Activated CD8-positive, alpha-beta memory T cell treated with anti-CD3 and anti-CD28 coated beads, Interleukin-2, amount 10 ng/mL, durations not matched to agents 7 days and 5 days (primary cell): ENCODE data around the gene ABCD1. TPM values are rescaled to one million over a fixed set of nuclear protein-coding genes. Genes with fewer than 3 reads are reported as not detected.
"Not testable (repeated sequence)": the region's sequence is repeated elsewhere in the genome, so short reads cannot be mapped to it uniquely, and the experiment has no call there.

Experiments
- ATAC-seq: fragments of 150-1000 bp; cut with Tn5 transposase; one replicate; pipeline ENCODE4 v1.10.0; 2021; ENCODE audit warnings: moderate library complexity
- CTCF ChIA-PET: fragments of 350-600 bp; sonication (Branson Sonifier 250); formaldehyde crosslinking; loops from one replicate; lab custom pipeline; 2021; ENCODE audit warnings: antibody characterized with exemption; lab: Charles Lee
- DNase-seq: peaks from one replicate; pipeline ENCODE4 v3.0.0-alpha.2; 2020
- H3K27ac Mint-ChIP-seq: one replicate; pipeline ENCODE4 v1.8.0; 2021; ENCODE audit warnings: mild to moderate bottlenecking, mixed read lengths
- H3K27me3 Mint-ChIP-seq: one replicate; pipeline ENCODE4 v1.8.0; 2021; ENCODE audit warnings: mixed read lengths
- H3K36me3 Mint-ChIP-seq: one replicate; pipeline ENCODE4 v1.8.0; 2021; ENCODE audit warnings: mild to moderate bottlenecking, mixed read lengths
- H3K4me1 Mint-ChIP-seq: one replicate; pipeline ENCODE4 v1.8.0; 2021; ENCODE audit warnings: mixed read lengths
- H3K4me3 Mint-ChIP-seq: one replicate; pipeline ENCODE4 v1.8.0; 2021; ENCODE audit warnings: mild to moderate bottlenecking, moderate library complexity, mixed read lengths
- H3K9me3 Mint-ChIP-seq: one replicate; pipeline ENCODE4 v1.8.0; 2022; ENCODE audit warnings: low read depth, mixed read lengths
- total RNA-seq, 2 experiments: library from RNA; stranded (reverse); gene quantifications; one replicate each; pipeline ENCODE4 v1.2.3, GENCODE V29; 2021

The ABCD1 gene
- total RNA-seq, 2 experiments from 2014 or later = 10.7 to 18.3 TPM

DNA sequence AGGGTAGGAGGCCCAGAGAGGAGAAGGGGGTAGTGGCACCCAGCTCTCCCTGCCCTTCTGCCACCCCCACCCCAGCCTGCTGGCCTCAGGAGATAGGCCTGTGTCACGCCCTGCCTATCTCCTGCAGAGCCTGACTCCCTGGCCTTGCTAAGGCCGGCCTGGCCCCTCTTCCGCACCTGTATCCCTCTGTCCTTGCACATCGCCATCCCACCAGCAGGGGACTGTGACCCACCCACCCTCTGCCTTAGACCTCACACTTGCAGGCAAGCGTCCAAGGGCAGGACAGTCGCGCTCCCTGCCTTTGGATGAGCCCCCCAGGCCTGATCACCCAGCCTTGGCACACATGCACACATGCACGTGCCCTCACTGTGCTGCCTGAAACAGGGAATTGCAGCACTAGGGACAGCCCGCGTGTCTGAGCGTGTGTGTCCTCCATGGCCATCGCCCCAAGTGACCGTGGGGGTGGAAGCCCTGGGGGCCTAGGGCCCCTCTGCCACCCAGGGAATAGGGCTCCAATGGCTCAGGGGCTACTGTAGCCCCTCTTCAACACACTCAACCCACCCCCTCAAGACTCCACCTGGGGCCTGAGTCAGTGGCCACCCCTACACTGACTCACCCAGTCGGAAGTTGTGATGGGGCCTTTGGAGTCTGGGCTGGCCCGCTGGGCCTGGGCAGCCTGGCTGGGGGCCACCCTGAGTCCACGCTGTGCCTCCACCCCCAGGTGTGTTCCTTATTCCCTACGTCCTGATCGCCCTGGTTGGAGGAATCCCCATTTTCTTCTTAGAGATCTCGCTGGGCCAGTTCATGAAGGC is 34.8 kb upstream of the ABCD1 start:
- Mint-ChIP-seq H3K27me3 (peaks cover 12% of the 10 kb centered on the region), H3K27ac (no peak overlapping the region), H3K4me3 (no peak overlapping the region), H3K4me1 (no peaks in the 10 kb centered on the region), H3K36me3 (no peaks in the 10 kb centered on the region), H3K9me3 (no peaks in the 10 kb centered on the region)
- CTCF ChIA-PET = no interaction called here
- ATAC-seq (no peak), DNase-seq (no peak)

DNA sequence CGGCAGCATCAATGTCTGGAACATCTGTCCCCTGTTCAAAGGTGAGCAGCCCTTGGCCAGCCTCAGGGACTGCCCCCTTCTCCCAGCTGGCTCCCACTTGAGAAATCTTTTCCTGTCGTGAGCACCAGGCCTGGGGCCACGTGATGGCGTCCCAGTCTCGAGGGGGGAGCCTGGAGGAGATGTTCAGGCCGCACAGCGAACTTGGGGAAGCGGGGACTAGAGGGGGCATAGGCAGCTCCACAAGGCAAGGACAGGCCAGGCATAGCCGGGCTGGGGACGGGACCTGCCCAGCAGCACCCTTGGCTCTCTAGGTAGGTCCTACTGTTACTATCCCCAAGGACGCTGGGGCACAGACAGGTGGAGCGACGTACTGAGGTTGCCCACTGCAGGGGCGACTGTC is 34.2 kb upstream of the ABCD1 start:
- no peaks in the 10 kb centered on the region for H3K4me1 Mint-ChIP-seq
- ATAC-seq (no peak), DNase-seq (no peak)
- CTCF ChIA-PET = no interaction called here
- no peaks in the 10 kb centered on the region for H3K36me3 Mint-ChIP-seq
- H3K27me3 Mint-ChIP-seq = peaks cover 12% of the 10 kb centered on the region
- no peak overlapping the region for H3K27ac Mint-ChIP-seq
- H3K4me3 Mint-ChIP-seq = no peak overlapping the region
- no peaks in the 10 kb centered on the region for H3K9me3 Mint-ChIP-seq

DNA sequence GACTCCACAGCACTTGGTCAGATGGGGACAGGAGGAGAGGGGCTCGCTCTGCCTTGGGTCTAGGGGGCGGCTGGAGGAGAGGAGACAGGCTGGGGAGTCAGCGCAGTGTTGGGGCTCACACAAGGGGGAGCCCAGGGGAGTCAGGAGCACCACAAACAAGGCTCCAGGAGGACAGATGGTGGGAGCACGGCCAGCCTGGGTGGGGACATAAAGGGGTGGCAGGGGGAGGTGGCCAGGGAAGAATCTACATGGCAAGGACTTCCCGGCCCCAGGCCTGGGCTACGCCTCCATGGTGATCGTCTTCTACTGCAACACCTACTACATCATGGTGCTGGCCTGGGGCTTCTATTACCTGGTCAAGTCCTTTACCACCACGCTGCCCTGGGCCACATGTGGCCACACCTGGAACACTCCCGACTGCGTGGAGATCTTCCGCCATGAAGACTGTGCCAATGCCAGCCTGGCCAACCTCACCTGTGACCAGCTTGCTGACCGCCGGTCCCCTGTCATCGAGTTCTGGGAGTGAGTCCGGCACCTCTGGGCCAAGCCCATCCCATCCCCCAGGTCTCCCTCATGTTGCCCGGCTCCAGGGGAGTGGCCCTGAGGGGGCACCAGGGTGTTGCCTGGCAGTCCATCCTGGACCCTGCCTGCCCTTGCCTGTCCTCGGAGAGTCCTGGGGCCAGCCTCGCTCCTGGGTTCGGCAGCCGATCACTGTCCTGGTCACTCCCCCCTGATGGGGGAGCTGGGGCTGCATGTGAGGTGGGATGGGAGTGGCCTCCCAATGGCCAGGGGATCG is 33.4 kb upstream of the ABCD1 start:
- H3K4me3 Mint-ChIP-seq, H3K27me3 Mint-ChIP-seq, DNase-seq, H3K4me1 Mint-ChIP-seq, ATAC-seq, H3K9me3 Mint-ChIP-seq, CTCF ChIA-PET, H3K27ac Mint-ChIP-seq, H3K36me3 Mint-ChIP-seq: not testable (repeated sequence)

DNA sequence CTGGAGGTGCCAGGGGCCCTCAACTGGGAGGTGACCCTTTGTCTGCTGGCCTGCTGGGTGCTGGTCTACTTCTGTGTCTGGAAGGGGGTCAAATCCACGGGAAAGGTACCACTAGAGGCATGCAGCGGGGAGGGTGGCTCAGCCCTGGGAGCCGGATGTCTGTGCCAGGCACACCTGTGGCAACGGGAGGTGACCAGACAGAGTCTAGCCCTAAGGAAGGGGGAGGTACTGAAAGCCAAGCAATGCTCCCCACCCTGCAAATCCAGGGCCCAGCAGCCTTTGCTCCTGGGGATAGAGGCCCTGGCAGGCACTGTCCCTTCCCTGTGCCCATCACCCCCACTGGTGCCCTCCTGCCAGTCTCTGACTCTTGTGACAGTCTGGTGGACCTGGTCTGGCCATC is 32.7 kb upstream of the ABCD1 start:
- no peak for DNase-seq
- ATAC-seq = no peak
- no peaks in the 10 kb centered on the region for H3K36me3 Mint-ChIP-seq
- CTCF ChIA-PET = no interaction called here
- peaks cover 3% of the 10 kb centered on the region for H3K27me3 Mint-ChIP-seq
- no peak overlapping the region for H3K4me3 Mint-ChIP-seq
- H3K4me1 Mint-ChIP-seq = no peaks in the 10 kb centered on the region
- H3K9me3 Mint-ChIP-seq = no peaks in the 10 kb centered on the region
- no peak overlapping the region for H3K27ac Mint-ChIP-seq

DNA sequence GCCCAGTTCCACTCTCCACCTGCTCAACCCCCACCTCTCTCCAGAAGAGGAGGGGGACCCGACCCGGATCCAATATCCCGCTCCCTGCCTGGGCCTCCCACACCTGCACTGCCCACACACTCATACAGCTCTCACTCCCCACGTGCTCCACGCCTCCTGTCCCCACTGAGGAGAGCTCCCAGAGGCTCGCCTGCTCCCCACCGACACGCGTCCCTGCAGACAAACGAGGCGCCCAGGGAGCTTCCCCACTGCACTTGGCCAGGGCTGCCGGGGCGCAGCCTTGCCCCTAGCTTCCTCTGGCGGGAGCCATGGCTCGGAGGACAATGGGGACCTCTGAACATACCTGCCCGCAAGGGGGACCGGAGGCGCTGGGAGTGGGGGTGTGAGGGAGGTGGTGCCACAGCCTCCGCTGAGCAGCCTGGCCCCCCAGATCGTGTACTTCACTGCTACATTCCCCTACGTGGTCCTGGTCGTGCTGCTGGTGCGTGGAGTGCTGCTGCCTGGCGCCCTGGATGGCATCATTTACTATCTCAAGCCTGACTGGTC is 32.0 kb upstream of the ABCD1 start:
- Mint-ChIP-seq H3K27me3 (peaks cover 3% of the 10 kb centered on the region), H3K27ac (no peak overlapping the region), H3K4me3 (no peak overlapping the region), H3K9me3 (no peaks in the 10 kb centered on the region), H3K36me3 (peaks cover 2% of the 10 kb centered on the region), H3K4me1 (no peaks in the 10 kb centered on the region)
- CTCF ChIA-PET = no interaction called here
- DNase-seq (no peak), ATAC-seq (no peak)

DNA sequence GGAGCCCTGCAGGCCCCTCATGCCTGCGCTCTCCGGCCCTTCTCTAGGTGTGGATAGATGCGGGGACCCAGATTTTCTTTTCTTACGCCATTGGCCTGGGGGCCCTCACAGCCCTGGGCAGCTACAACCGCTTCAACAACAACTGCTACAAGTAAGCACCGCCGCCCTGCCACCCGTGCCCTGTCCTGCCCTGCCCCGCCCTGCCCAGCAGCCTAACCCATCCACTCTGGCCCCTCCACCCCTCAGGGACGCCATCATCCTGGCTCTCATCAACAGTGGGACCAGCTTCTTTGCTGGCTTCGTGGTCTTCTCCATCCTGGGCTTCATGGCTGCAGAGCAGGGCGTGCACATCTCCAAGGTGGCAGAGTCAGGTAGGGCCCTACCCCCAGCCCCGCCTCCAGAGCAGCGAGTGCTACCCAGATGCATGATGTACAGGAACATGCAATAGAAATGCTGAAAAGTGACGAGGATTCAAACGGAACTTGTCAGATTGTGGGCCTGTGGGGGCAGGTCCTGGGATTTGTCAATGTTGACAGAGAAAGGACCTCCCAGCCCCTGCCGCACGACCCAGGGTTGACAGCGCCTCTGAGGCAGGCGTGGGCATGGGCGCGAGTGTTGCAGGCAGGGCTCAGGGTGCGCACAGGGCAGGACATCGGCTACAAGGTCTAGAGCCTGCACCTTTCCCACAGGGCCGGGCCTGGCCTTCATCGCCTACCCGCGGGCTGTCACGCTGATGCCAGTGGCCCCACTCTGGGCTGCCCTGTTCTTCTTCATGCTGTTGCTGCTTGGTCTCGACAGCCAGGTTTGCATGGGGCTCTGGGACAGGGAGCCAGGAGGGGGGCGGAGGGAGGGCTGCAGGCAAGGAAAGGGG is 31.2 kb upstream of the ABCD1 start:
- H3K27ac Mint-ChIP-seq = no peak overlapping the region
- H3K4me1 Mint-ChIP-seq = no peaks in the 10 kb centered on the region
- H3K4me3 Mint-ChIP-seq = no peak overlapping the region
- peaks cover 3% of the 10 kb centered on the region for H3K27me3 Mint-ChIP-seq
- H3K36me3 Mint-ChIP-seq = peaks cover 5% of the 10 kb centered on the region
- no peaks in the 10 kb centered on the region for H3K9me3 Mint-ChIP-seq
- ATAC-seq (no peak), DNase-seq (no peak)
- CTCF ChIA-PET = no interaction called here

DNA sequence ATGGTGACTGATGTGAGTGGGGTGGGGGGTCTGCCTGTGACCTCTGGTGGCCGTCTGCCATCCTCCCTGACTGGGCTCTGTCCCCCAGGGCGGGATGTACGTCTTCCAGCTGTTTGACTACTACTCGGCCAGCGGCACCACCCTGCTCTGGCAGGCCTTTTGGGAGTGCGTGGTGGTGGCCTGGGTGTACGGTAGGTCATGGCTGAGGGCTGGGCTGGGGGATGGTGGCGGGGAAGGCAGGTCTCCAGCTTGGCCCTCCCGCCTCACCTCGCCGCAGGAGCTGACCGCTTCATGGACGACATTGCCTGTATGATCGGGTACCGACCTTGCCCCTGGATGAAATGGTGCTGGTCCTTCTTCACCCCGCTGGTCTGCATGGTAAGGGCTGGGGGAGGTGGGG is 30.4 kb upstream of the ABCD1 start:
- H3K4me1 Mint-ChIP-seq, DNase-seq, H3K27me3 Mint-ChIP-seq, ATAC-seq, CTCF ChIA-PET, H3K36me3 Mint-ChIP-seq, H3K9me3 Mint-ChIP-seq, H3K27ac Mint-ChIP-seq, H3K4me3 Mint-ChIP-seq: not testable (repeated sequence)

DNA sequence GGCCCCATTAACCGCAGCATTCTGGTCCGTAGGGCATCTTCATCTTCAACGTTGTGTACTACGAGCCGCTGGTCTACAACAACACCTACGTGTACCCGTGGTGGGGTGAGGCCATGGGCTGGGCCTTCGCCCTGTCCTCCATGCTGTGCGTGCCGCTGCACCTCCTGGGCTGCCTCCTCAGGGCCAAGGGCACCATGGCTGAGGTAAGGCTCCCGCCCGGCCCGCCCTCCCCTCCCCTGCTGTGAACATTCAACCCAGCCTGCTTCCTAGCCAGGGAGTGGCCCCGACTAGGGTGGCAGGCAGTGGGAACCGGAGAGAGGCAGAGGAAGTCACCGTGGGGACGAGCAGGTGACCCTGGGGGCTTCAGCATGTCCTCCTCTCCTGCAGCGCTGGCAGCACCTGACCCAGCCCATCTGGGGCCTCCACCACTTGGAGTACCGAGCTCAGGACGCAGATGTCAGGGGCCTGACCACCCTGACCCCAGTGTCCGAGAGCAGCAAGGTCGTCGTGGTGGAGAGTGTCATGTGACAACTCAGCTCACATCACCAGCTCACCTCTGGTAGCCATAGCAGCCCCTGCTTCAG is 29.9 kb upstream of the ABCD1 start:
- H3K4me1 Mint-ChIP-seq = no peaks in the 10 kb centered on the region
- H3K36me3 Mint-ChIP-seq = peaks cover 5% of the 10 kb centered on the region
- H3K4me3 Mint-ChIP-seq = no peak overlapping the region
- peaks cover 2% of the 10 kb centered on the region for H3K27me3 Mint-ChIP-seq
- CTCF ChIA-PET = no interaction called here
- DNase-seq (no peak), ATAC-seq (no peak)
- H3K9me3 Mint-ChIP-seq = no peaks in the 10 kb centered on the region
- no peak overlapping the region for H3K27ac Mint-ChIP-seq

DNA sequence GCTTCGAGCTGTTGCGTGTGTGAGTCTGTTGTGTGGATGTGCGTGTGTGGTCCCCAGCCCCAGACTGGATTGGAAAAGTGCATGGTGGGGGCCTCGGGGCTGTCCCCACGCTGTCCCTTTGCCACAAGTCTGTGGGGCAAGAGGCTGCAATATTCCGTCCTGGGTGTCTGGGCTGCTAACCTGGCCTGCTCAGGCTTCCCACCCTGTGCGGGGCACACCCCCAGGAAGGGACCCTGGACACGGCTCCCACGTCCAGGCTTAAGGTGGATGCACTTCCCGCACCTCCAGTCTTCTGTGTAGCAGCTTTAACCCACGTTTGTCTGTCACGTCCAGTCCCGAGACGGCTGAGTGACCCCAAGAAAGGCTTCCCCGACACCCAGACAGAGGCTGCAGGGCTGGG is 28.6 kb upstream of the ABCD1 start:
- DNase-seq = no peak
- ATAC-seq = no peak
- H3K27ac Mint-ChIP-seq = no peak overlapping the region
- no peaks in the 10 kb centered on the region for H3K9me3 Mint-ChIP-seq
- peaks cover 5% of the 10 kb centered on the region for H3K36me3 Mint-ChIP-seq
- H3K4me3 Mint-ChIP-seq = no peak overlapping the region
- no peaks in the 10 kb centered on the region for H3K4me1 Mint-ChIP-seq
- CTCF ChIA-PET = interaction anchor here (0.9 kb wide), 1 partner anchor 12 kb away, joined by 3 read pairs; no protein-coding TSS in a partner anchor
- no peaks in the 10 kb centered on the region for H3K27me3 Mint-ChIP-seq

DNA sequence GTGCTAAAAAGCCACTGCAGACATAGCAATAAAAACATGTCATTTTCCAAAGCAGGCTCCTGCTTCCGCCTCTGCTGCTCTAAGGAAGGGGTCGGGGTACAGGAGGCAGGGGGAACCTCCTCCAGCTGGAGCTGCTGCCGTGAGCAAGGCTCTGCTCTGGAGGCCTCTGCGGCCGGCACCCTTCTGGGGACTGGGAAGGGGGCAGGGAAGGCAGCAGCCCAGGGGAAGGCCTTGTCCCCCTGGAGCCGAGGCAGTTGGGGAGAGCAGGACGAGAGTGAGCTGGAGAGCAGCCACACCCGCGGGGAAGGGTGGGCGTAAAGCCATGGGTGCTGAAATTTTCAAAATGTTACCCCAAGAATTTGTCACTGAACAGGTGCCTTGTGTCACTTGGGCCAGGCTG is 28.1 kb upstream of the ABCD1 start:
- not testable (repeated sequence) for H3K4me1 Mint-ChIP-seq, H3K36me3 Mint-ChIP-seq, H3K27ac Mint-ChIP-seq, H3K27me3 Mint-ChIP-seq, H3K4me3 Mint-ChIP-seq, DNase-seq, ATAC-seq, H3K9me3 Mint-ChIP-seq
- CTCF ChIA-PET = interaction anchor here (0.9 kb wide), 1 partner anchor 11 kb away, joined by 3 read pairs; no protein-coding TSS in a partner anchor

DNA sequence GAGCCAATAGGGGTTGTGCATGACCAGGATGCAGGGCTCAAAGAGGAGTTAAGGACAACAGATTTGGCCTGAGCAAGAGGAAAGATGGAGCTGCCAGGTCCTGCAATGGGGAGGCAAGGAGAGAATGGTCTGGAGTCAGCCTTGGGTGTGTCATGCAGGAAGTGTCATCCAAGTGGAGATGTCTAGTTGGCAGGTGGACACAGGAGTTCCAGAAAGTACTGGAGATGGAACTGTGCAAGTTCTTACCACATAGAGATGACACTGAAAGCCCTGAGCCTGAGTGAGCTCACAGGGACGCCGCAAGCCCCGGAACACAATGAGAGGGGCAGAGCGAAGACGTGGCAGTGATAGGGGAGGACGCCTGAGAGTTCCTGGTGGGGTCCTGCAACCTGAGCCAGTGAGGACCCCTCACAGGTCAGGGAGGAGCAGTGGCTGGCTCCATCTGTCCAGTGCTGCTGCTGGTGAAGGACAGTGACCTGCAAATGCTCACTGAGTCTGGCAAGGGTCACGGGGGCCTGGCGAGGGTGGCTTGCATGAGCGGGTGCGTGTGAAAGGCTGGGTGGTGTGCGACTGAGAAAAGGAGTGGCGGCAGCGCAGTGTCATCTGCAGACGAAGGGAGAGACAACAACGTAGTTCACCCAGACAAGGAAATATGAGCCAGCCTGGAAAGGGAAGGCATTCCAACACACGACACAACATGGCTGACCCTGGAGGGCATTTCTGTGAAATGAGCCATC is 27.5 kb upstream of the ABCD1 start:
- ATAC-seq, H3K9me3 Mint-ChIP-seq, H3K27ac Mint-ChIP-seq: not testable (repeated sequence)

More for the DNA sequence above, 27.5 kb upstream of the ABCD1 start:
- CTCF ChIA-PET, H3K4me3 Mint-ChIP-seq, H3K27me3 Mint-ChIP-seq, H3K36me3 Mint-ChIP-seq, H3K4me1 Mint-ChIP-seq, DNase-seq: not testable (repeated sequence)
